Midbrain (tissue), 1 donor: ENCODE results near the gene VIPR1.

Experiments
- DNase-seq: peaks from one replicate; lab custom pipeline; 2025; lab: John Stamatoyannopoulos, UW

VIPR1 gene

GRCh38 chr3:42511736-42512135, 9.3 kb downstream of the VIPR1 start:
- no peak for DNase-seq

- no peak for DNase-seq
These were observed 10.7 kb downstream of the VIPR1 start for GRCh38 chr3:42513121-42513520.

- DNase-seq: no peak
These were observed 11.1 kb downstream of the VIPR1 start for GRCh38 chr3:42513521-42513920.

GRCh38 chr3:42514876-42515275, 12.4 kb downstream of the VIPR1 start:
- DNase-seq: no peak

GRCh38 chr3:42515391-42515916, 13.0 kb downstream of the VIPR1 start:
- peak; percentile 8 for DNase-seq

GRCh38 chr3:42515976-42516375, 13.5 kb downstream of the VIPR1 start:
- no peak for DNase-seq

- DNase-seq: no peak
These were observed 14.0 kb downstream of the VIPR1 start for GRCh38 chr3:42516443-42516842.

GRCh38 chr3:42517117-42517516, 14.7 kb downstream of the VIPR1 start:
- no peak for DNase-seq

- no peak for DNase-seq
These were observed 16.5 kb downstream of the VIPR1 start for GRCh38 chr3:42518800-42519567.

- no peak for DNase-seq
These were observed 17.1 kb downstream of the VIPR1 start for GRCh38 chr3:42519568-42519962.

GRCh38 chr3:42520336-42520735, 17.9 kb downstream of the VIPR1 start:
- DNase-seq: no peak

- DNase-seq: no peak
These were observed 18.5 kb downstream of the VIPR1 start for GRCh38 chr3:42520906-42521305.

- no peak for DNase-seq
These were observed 22.3 kb downstream of the VIPR1 start for GRCh38 chr3:42524751-42525150.

GRCh38 chr3:42525212-42525611, 22.8 kb downstream of the VIPR1 start:
- no peak for DNase-seq

GRCh38 chr3:42525736-42526345, 23.4 kb downstream of the VIPR1 start:
- DNase-seq: no peak

GRCh38 chr3:42526616-42527367, 24.3 kb downstream of the VIPR1 start:
- no peak for DNase-seq

- no peak for DNase-seq
These were observed 25.0 kb downstream of the VIPR1 start for GRCh38 chr3:42527368-42527917.

GRCh38 chr3:42529468-42529867, 27.0 kb downstream of the VIPR1 start:
- DNase-seq: no peak

- no peak for DNase-seq
These were observed 27.6 kb downstream of the VIPR1 start for GRCh38 chr3:42530073-42530472.

GRCh38 chr3:42531470-42531869, 29.0 kb downstream of the VIPR1 start:
- no peak for DNase-seq

GRCh38 chr3:42532229-42532628, 29.8 kb downstream of the VIPR1 start:
- no peak for DNase-seq

GRCh38 chr3:42533161-42533897, 30.9 kb downstream of the VIPR1 start:
- no peak for DNase-seq
